K562 (cell line): ENCODE measurements around the gene ARNT2. TPM values are rescaled to one million over a fixed set of nuclear protein-coding genes. Genes with fewer than 3 reads are reported as not detected.

Source experiments
- ATAC-seq: fragments of 200-7000 bp; cut with Tn5 transposase; 3 replicates; pipeline ENCODE4 v1.9.1; 2020; ENCODE audit warnings: moderate library complexity
- BruUV-seq: library from RNA; stranded (reverse); fragments of 400-500 nt; replicated peaks from 2 replicates; lab custom pipeline; 2021; lab: Mats Ljungman, UMichigan
- CTCF ChIA-PET: fragments of 300-600 bp; formaldehyde crosslinking; extraction: SDS; loops from one replicate; lab custom pipeline; 2021; ENCODE audit warnings: low intra/inter-chr PET ratio; lab: Yijun Ruan, JAX
- POLR2A ChIA-PET: fragments of 300-600, 350-650 bp; sonication (Branson Sonifier 250); formaldehyde crosslinking; extraction: SDS; loops from one replicate; lab custom pipeline; 2021; ENCODE audit warnings: antibody characterized with exemption, inconsistent platforms; lab: Yijun Ruan, JAX
- DNase-seq, 4 experiments: peaks; one replicate each; pipeline versions ENCODE4 v3.0.0 to v3.0.0-alpha.2; 2011 to 2018; ENCODE audit warnings: low spot score in 3 of 4, mixed read lengths in 3 of 4; ENCODE audit errors: extremely low read depth in 1 of 4
- FAIRE-seq: peaks from 2 replicates; lab custom pipeline; 2011; peaks lifted over from hg19 to GRCh38; lab: Jason Lieb, UNC
- H2AFZ ChIP-seq: 2 replicates; pipeline ENCODE4 v1.6.0; 2011; ENCODE audit warnings: low read depth, low read length, control low read depth, inconsistent platforms
- H3K27ac ChIP-seq: fragments of 200-600 bp; 3 replicates; pipeline ENCODE4 v1.8.0; 2011; ENCODE audit warnings: low read depth, mild to moderate bottlenecking, control low read depth, inconsistent platforms, low read length, moderate library complexity, mixed read lengths; ENCODE audit errors: extremely low read depth
- H3K27me3 ChIP-seq, 2 experiments: fragments of 300-600 bp in 1 of 2; 2 replicates in 1 of 2; 3 replicates in 1 of 2; pipeline versions ENCODE4 v1.6.0 to v1.8.0; 2011; ENCODE audit warnings: inconsistent platforms in 2 of 2, low read length in 2 of 2, mild to moderate bottlenecking in 1 of 2, mixed read lengths in 1 of 2, moderate library complexity in 1 of 2; ENCODE audit not compliant: control insufficient read depth in 2 of 2, insufficient read depth in 2 of 2
- H3K36me3 ChIP-seq: fragments of 300-600 bp; 3 replicates; pipeline ENCODE4 v1.8.0; 2011; ENCODE audit warnings: mild to moderate bottlenecking, low read length, inconsistent platforms; ENCODE audit not compliant: control insufficient read depth, insufficient read depth
- H3K4me1 ChIP-seq, 2 experiments: fragments of 200-600 bp in 1 of 2; replicated peaks in 1 of 2; 2 replicates in 1 of 2; 3 replicates in 1 of 2; pipeline versions ENCODE4 v1.5.1 to v1.8.0; 2011; ENCODE audit warnings: inconsistent platforms in 2 of 2, low read length in 2 of 2, mild to moderate bottlenecking in 1 of 2, mixed read lengths in 1 of 2, moderate library complexity in 1 of 2; ENCODE audit not compliant: control insufficient read depth in 2 of 2, insufficient read depth in 2 of 2
- H3K4me2 ChIP-seq: 2 replicates; pipeline ENCODE4 v1.6.1; 2011; ENCODE audit warnings: low read length, control low read depth, inconsistent platforms, mixed read lengths; ENCODE audit not compliant: insufficient read depth
- H3K4me3 ChIP-seq: fragments of 200-600 bp; sonication (generic), shearing (Covaris generic); 2 replicates; pipeline ENCODE4 v1.5.1; 2016; ENCODE audit warnings: control low read depth, inconsistent platforms
- H3K79me2 ChIP-seq: fragments of 200-600 bp; 3 replicates; pipeline ENCODE4 v1.8.0; 2011; ENCODE audit warnings: low read length, inconsistent platforms; ENCODE audit not compliant: control insufficient read depth, insufficient read depth
- H3K9ac ChIP-seq, 2 experiments: 2 replicates each; pipeline versions ENCODE4 v1.6.0 to v1.6.1; 2011; ENCODE audit warnings: low read depth in 2 of 2, low read length in 2 of 2, control low read depth in 1 of 2, inconsistent platforms in 1 of 2, mild to moderate bottlenecking in 1 of 2, mixed read lengths in 1 of 2; ENCODE audit not compliant: insufficient read depth in 1 of 2
- H3K9me1 ChIP-seq: one replicate; pipeline ENCODE4 v1.6.0; 2011; ENCODE audit warnings: inconsistent platforms, mild to moderate bottlenecking, low read length, moderate library complexity; ENCODE audit not compliant: control insufficient read depth, insufficient read depth
- H3K9me3 ChIP-seq: replicated peaks from 2 replicates; pipeline ENCODE4 v1.5.1; 2011; ENCODE audit warnings: low read depth, low read length, inconsistent platforms; ENCODE audit not compliant: control insufficient read depth, insufficient read depth
- H4K20me1 ChIP-seq: replicated peaks from 2 replicates; pipeline ENCODE4 v1.6.1; 2011; ENCODE audit warnings: low read length, inconsistent platforms, mixed read lengths; ENCODE audit not compliant: control insufficient read depth, insufficient read depth
- CTCFL ChIP-seq: IDR thresholded peaks from 2 replicates; pipeline ENCODE4 v1.6.1; 2011; ENCODE audit warnings: borderline replicate concordance, low read depth, mild to moderate bottlenecking, moderate library complexity, low read length; ENCODE audit not compliant: insufficient read depth, poor library complexity, severe bottlenecking
- DPF2 ChIP-seq: fragments of 450-650 bp; IDR thresholded peaks from 2 replicates; pipeline ENCODE4 v1.6.1; 2016
- ELF4 ChIP-seq: fragments of 450-650 bp; formaldehyde crosslinking; IDR thresholded peaks from 2 replicates; pipeline ENCODE4 v1.4.0; 2022; ENCODE audit warnings: missing genetic modification characterization
- MEIS2 ChIP-seq: fragments of 450-650 bp; IDR thresholded peaks from 2 replicates; pipeline ENCODE4 v1.6.1; 2014; ENCODE audit warnings: mild to moderate bottlenecking; ENCODE audit not compliant: partially characterized antibody
- THAP12 ChIP-seq: fragments of 250-450 bp; sonication (Bioruptor Pico); IDR thresholded peaks from 2 replicates; pipeline ENCODE4 v1.9.0; 2021; ENCODE audit warnings: mild to moderate bottlenecking, inconsistent platforms
- WGBS: fragments of 100-300 bp; shearing (Covaris generic); methylation state at CpG from one replicate; pipeline ENCODE4 v1.1.6; 2016; ENCODE audit warnings: low coverage, mixed read lengths; ENCODE audit not compliant: insufficient coverage; ENCODE audit errors: missing lambda C conversion rate; 5-methylcytosine and 5-hydroxymethylcytosine counted together
- in situ Hi-C: fragments of 300-500 bp; cut with MboI; formaldehyde crosslinking; loops from 4 replicates; pipeline ENCODE4 v1.15.0; 2018; ENCODE audit warnings: inconsistent platforms, mixed read lengths
- intact Hi-C: fragments of 100-400 bp; cut with micrococcal nuclease; formaldehyde crosslinking; loops from 2 replicates; pipeline ENCODE4 v1.14.2; 2022
- polyA plus RNA-seq, 8 experiments: library from polyadenylated mRNA; depleted of rRNA in 4 of 8; stranded (reverse) in 5 of 8; unstranded in 3 of 8; fragments of >200 nt; fragmentation: Nextera tagmentation in 2 of 8; fragmentation: Illumina TruSeq in 1 of 8; extraction: Ambion mirVana in 2 of 8; extraction: Trizol in 1 of 8; gene quantifications; 2 replicates each; pipeline versions ENCODE4 v1.2.1 to v1.2.3, GENCODE V29; 2011 to 2014; ENCODE audit warnings: inconsistent platforms in 1 of 8, missing spikeins in 1 of 8
- total RNA-seq, 7 experiments: library from RNA; depleted of rRNA in 6 of 7; stranded (reverse); fragments of >200 nt in 6 of 7; fragmentation: Illumina TruSeq in 2 of 7; extraction: Trizol in 2 of 7; gene quantifications; 2 replicates each; pipeline versions ENCODE4 v1.2.1 to v1.2.3, GENCODE V29; 2011 to 2021; ENCODE audit warnings: low replicate concordance in 1 of 7

Gene ARNT2
- total and polyA plus RNA-seq, 9 of the 15 experiments (the other 6 are each of a cell fraction or from before 2014, with no cell fraction given): 0.01 TPM; not detected in 8

GRCh38 chr15:80399508-80399907 is 4.7 kb upstream of the ARNT2 start (continued):
- TF ChIP-seq ELF4 (CRISPR knock-in tag) (no peak), MEIS2 (no peak)

- no peak for ATAC-seq
- no peak overlapping the region for H2AFZ ChIP-seq
- peaks cover 24 to 49% of the 10 kb centered on the region in 2 experiments for H3K27me3 ChIP-seq
- H3K27ac ChIP-seq: no peak overlapping the region
- H3K4me1 ChIP-seq: peaks cover 0 to 7% of the 10 kb centered on the region in 2 experiments; a peak in 2 of 5 replicates
- DNase-seq: no peak
- H3K4me2 ChIP-seq: no peak overlapping the region
- H4K20me1 ChIP-seq: no peaks in the 10 kb centered on the region
- no peaks in the 10 kb centered on the region for H3K9me3 ChIP-seq
- no peaks in the 10 kb centered on the region for H3K79me2 ChIP-seq
- no TSS peak for BruUV-seq
- no peak overlapping the region for H3K4me3 ChIP-seq
- no peaks in the 10 kb centered on the region for H3K36me3 ChIP-seq
- no peak for TF ChIP-seq CTCFL
- TF ChIP-seq DPF2: no peak
- no peak for TF ChIP-seq THAP12 (CRISPR knock-in tag)
- 0% methylated on average over 5 of the region's 5 CpGs for WGBS
- H3K9ac ChIP-seq: no peak overlapping the region
- FAIRE-seq: no peak
- CTCF ChIA-PET: interaction anchor here (0.6 kb wide), 1 partner anchor 27 kb away, joined by 4 read pairs; no protein-coding TSS in a partner anchor
- intact Hi-C loops: no loop called here
- POLR2A ChIA-PET: interaction anchor here (0.6 kb wide), 1 partner anchor 9 kb away, joined by 4 read pairs; no protein-coding TSS in a partner anchor
- in situ Hi-C loops: no loop called here
- no peaks in the 10 kb centered on the region for H3K9me1 ChIP-seq
These were observed 2.7 kb upstream of the ARNT2 start for GRCh38 chr15:80401456-80401855.
